DND-41 (cell line): ENCODE data around the gene HERC4.

Experiments
- ATAC-seq: fragments of 200-7000 bp; cut with Tn5 transposase; 3 replicates; pipeline ENCODE4 v1.9.1; 2021; ENCODE audit warnings: low read depth; ENCODE audit not compliant: insufficient read depth
- DNase-seq: peaks from one replicate; pipeline ENCODE4 v3.0.0-alpha.2; 2020
- H2AFZ ChIP-seq: 2 replicates; pipeline ENCODE4 v1.6.0; 2012; ENCODE audit warnings: low read depth, low read length
- H3K27ac ChIP-seq: 2 replicates; pipeline ENCODE4 v1.5.1; 2012; ENCODE audit warnings: low read length, inconsistent platforms
- H3K27me3 ChIP-seq: fragments of 200-600 bp; sonication (generic); 2 replicates; pipeline ENCODE4 v1.6.0; 2012; ENCODE audit warnings: low read length, mild to moderate bottlenecking, inconsistent platforms; ENCODE audit not compliant: insufficient read depth, poor library complexity
- H3K36me3 ChIP-seq: 2 replicates; pipeline ENCODE4 v1.5.1; 2012; ENCODE audit warnings: low read length, inconsistent platforms; ENCODE audit not compliant: insufficient read depth
- H3K4me1 ChIP-seq: 2 replicates; pipeline ENCODE4 v1.5.1; 2012; ENCODE audit warnings: mild to moderate bottlenecking, low read length; ENCODE audit not compliant: insufficient read depth
- H3K4me2 ChIP-seq: 2 replicates; pipeline ENCODE4 v1.6.0; 2012; ENCODE audit warnings: mild to moderate bottlenecking, moderate library complexity, low read length, inconsistent platforms; ENCODE audit not compliant: insufficient read depth
- H3K4me3 ChIP-seq, 2 experiments: fragments of 200-600 bp in 1 of 2; shearing (Covaris generic) in 1 of 2; 2 replicates each; pipeline ENCODE4 v1.5.1; 2012 to 2016; ENCODE audit warnings: inconsistent platforms in 2 of 2, low read length in 2 of 2, mild to moderate bottlenecking in 2 of 2, low read depth in 1 of 2, moderate library complexity in 1 of 2
- H3K79me2 ChIP-seq: 2 replicates; pipeline ENCODE4 v1.6.0; 2012; ENCODE audit warnings: low read length, inconsistent platforms; ENCODE audit not compliant: insufficient read depth
- H3K9ac ChIP-seq: 2 replicates; pipeline ENCODE4 v1.6.0; 2012; ENCODE audit warnings: low read depth, mild to moderate bottlenecking, inconsistent platforms, low read length, moderate library complexity
- H3K9me3 ChIP-seq: 2 replicates; pipeline ENCODE4 v1.5.1; 2012; ENCODE audit warnings: low read length, moderate library complexity, mild to moderate bottlenecking, inconsistent platforms; ENCODE audit not compliant: insufficient read depth, severe bottlenecking
- H4K20me1 ChIP-seq: 2 replicates; pipeline ENCODE4 v1.6.0; 2012; ENCODE audit warnings: low read length; ENCODE audit not compliant: insufficient read depth
- CTCF ChIP-seq: IDR thresholded peaks from 2 replicates; pipeline ENCODE4 v1.5.1; 2012; ENCODE audit warnings: borderline replicate concordance, low read length, moderate library complexity, mild to moderate bottlenecking; ENCODE audit not compliant: poor library complexity, severe bottlenecking; ENCODE audit errors: extremely low read depth
- EZH2 ChIP-seq: IDR thresholded peaks from 3 replicates; pipeline ENCODE4 v1.6.1; 2012; ENCODE audit warnings: borderline replicate concordance, low read depth, mild to moderate bottlenecking, moderate library complexity, low read length, inconsistent platforms; ENCODE audit not compliant: severe bottlenecking

The HERC4 gene

GRCh38 chr10:67917169-67917568 is 157.9 kb downstream of the HERC4 start:
- Histone ChIP-seq H3K4me3 (no peak overlapping the region), H2AFZ (no peak overlapping the region), H3K4me2 (no peak overlapping the region), H3K79me2 (no peaks in the 10 kb centered on the region), H3K4me1 (no peaks in the 10 kb centered on the region), H4K20me1 (no peaks in the 10 kb centered on the region), H3K36me3 (peaks cover 64% of the 10 kb centered on the region), H3K9me3 (no peaks in the 10 kb centered on the region), H3K9ac (no peak overlapping the region), H3K27me3 (no peaks in the 10 kb centered on the region), H3K27ac (no peak overlapping the region)
- no peak for TF ChIP-seq EZH2
- TF ChIP-seq CTCF, result no peak
- no peak for ATAC-seq
- no peak for DNase-seq

- no peaks in the 10 kb centered on the region for H4K20me1 ChIP-seq
- no peak overlapping the region for H3K9ac ChIP-seq
- ATAC-seq, result no peak
- H3K79me2 ChIP-seq, result no peaks in the 10 kb centered on the region
- no peak overlapping the region for H3K27ac ChIP-seq
- no peak overlapping the region for H2AFZ ChIP-seq
- peaks cover 83% of the 10 kb centered on the region for H3K36me3 ChIP-seq
- H3K4me3 ChIP-seq, result no peak overlapping the region
- H3K4me1 ChIP-seq, result no peaks in the 10 kb centered on the region
- H3K9me3 ChIP-seq, result no peaks in the 10 kb centered on the region
- TF ChIP-seq CTCF (no peak), EZH2 (no peak)
- DNase-seq, result no peak
- H3K27me3 ChIP-seq, result no peaks in the 10 kb centered on the region
- no peak overlapping the region for H3K4me2 ChIP-seq
Observed at GRCh38 chr10:67914777-67915340, 160.2 kb downstream of the HERC4 start.

GRCh38 chr10:67912331-67912946 is 162.6 kb downstream of the HERC4 start:
- Histone ChIP-seq H3K4me3 (no peak overlapping the region), H3K4me1 (no peaks in the 10 kb centered on the region), H3K9me3 (no peaks in the 10 kb centered on the region), H3K36me3 (peaks cover 91% of the 10 kb centered on the region), H3K27me3 (no peaks in the 10 kb centered on the region), H2AFZ (no peak overlapping the region), H4K20me1 (no peaks in the 10 kb centered on the region), H3K27ac (no peak overlapping the region), H3K9ac (no peak overlapping the region), H3K79me2 (no peaks in the 10 kb centered on the region), H3K4me2 (no peak overlapping the region)
- TF ChIP-seq CTCF, result no peak
- no peak for TF ChIP-seq EZH2
- DNase-seq, result no peak
- ATAC-seq, result no peak

- no peak overlapping the region for H3K4me2 ChIP-seq
- H3K79me2 ChIP-seq, result peaks cover 34% of the 10 kb centered on the region
- no peak for ATAC-seq
- no peak overlapping the region for H2AFZ ChIP-seq
- DNase-seq, result no peak
- peaks cover 8% of the 10 kb centered on the region for H4K20me1 ChIP-seq
- H3K27ac ChIP-seq, result no peak overlapping the region
- H3K27me3 ChIP-seq, result no peaks in the 10 kb centered on the region
- no peak overlapping the region for H3K9ac ChIP-seq
- H3K4me3 ChIP-seq, result no peak overlapping the region
- H3K9me3 ChIP-seq, result no peaks in the 10 kb centered on the region
- peaks cover 70% of the 10 kb centered on the region for H3K36me3 ChIP-seq
- no peaks in the 10 kb centered on the region for H3K4me1 ChIP-seq
- no peak for TF ChIP-seq EZH2
- TF ChIP-seq CTCF, result no peak
Observed at GRCh38 chr10:67903581-67903980, 171.5 kb downstream of the HERC4 start.
